Measurements from ENCODE around the gene NEGR1. TPM values are rescaled to one million over a fixed set of nuclear protein-coding genes. Genes with fewer than 3 reads are reported as not detected.

Gene NEGR1
- total RNA-seq, 1 experiment from 2014 or later: 2.9 TPM

GRCh38 chr1:71390518-71390917, 891.8 kb downstream of the NEGR1 start (continued):
- TF ChIP-seq MYBL2 (CRISPR knock-in tag; IDR thresholded peaks at IDR 0.05): no peak

GRCh38 chr1:71377886-71378285, 904.5 kb downstream of the NEGR1 start:
- Mint-ChIP-seq H3K27me3 (ENCODE audit: low read depth) (no peaks in the 10 kb centered on the region), H3K9me3 (no peaks in the 10 kb centered on the region), H3K36me3 (no peaks in the 10 kb centered on the region), H3K4me1 (no peaks in the 10 kb centered on the region), H3K4me3 (no peak overlapping the region), H3K27ac (no peak overlapping the region)
- no peak for ATAC-seq
- ChIA-PET POLR2A (no interaction called here), CTCF (no interaction called here)
- DNase-seq (ENCODE audit: low spot score): no peak
- TF ChIP-seq ARID4B (CRISPR knock-in tag; IDR thresholded peaks at IDR 0.05; ENCODE audit: borderline replicate concordance) (no peak), SMAD3 (CRISPR knock-in tag; IDR thresholded peaks at IDR 0.05; ENCODE audit: borderline replicate concordance) (no peak), TCF7 (CRISPR knock-in tag; IDR thresholded peaks at IDR 0.05; ENCODE audit: low read depth) (no peak), ZMAT4 (CRISPR knock-in tag; IDR thresholded peaks at IDR 0.05) (no peak), IRF2 (CRISPR knock-in tag; IDR thresholded peaks at IDR 0.05; ENCODE audit: borderline replicate concordance, low read depth) (no peak), NR2C2 (CRISPR knock-in tag; IDR thresholded peaks at IDR 0.05) (no peak), CREB1 (CRISPR knock-in tag; IDR thresholded peaks at IDR 0.05) (no peak), NFYB (CRISPR knock-in tag; conservative IDR thresholded peaks at IDR 0.05; ENCODE audit: low read depth) (no peak), ZNF138 (CRISPR knock-in tag; conservative IDR thresholded peaks at IDR 0.05) (no peak)

- CTCF ChIA-PET: no interaction called here
- Mint-ChIP-seq H3K9me3 (peaks cover 5% of the 10 kb centered on the region; the same call in 1 of the 2 replicates), H3K4me1 (no peaks in the 10 kb centered on the region), H3K36me3 (no peaks in the 10 kb centered on the region), H3K4me3 (no peak overlapping the region), H3K27me3 (ENCODE audit: low read depth) (no peaks in the 10 kb centered on the region), H3K27ac (no peak overlapping the region)
- POLR2A ChIA-PET: no interaction called here
- ATAC-seq (no peak), DNase-seq (ENCODE audit: low spot score) (no peak)
- TF ChIP-seq USF2 (CRISPR knock-in tag; IDR thresholded peaks at IDR 0.05): no peak
These were observed 909.8 kb downstream of the NEGR1 start for GRCh38 chr1:71372496-71372895.

- DNase-seq (ENCODE audit: low spot score) (no peak), ATAC-seq (no peak)
- H3K4me1 Mint-ChIP-seq: no peaks in the 10 kb centered on the region
- CTCF ChIA-PET: no interaction called here
- no peak overlapping the region for H3K27ac Mint-ChIP-seq
- H3K9me3 Mint-ChIP-seq: peaks cover 5% of the 10 kb centered on the region; the same call in 1 of the 2 replicates
- no peak overlapping the region for H3K4me3 Mint-ChIP-seq
- H3K27me3 Mint-ChIP-seq (ENCODE audit: low read depth): no peaks in the 10 kb centered on the region
- POLR2A ChIA-PET: no interaction called here
- no peaks in the 10 kb centered on the region for H3K36me3 Mint-ChIP-seq
- TF ChIP-seq ATF2 (CRISPR knock-in tag; IDR thresholded peaks at IDR 0.05; ENCODE audit: borderline replicate concordance, low read depth): no peak
- TF ChIP-seq SMAD3 (CRISPR knock-in tag; IDR thresholded peaks at IDR 0.05; ENCODE audit: borderline replicate concordance): no peak
- TF ChIP-seq ATF3 (CRISPR knock-in tag; conservative IDR thresholded peaks at IDR 0.05): no peak
- TF ChIP-seq OVOL2 (CRISPR knock-in tag; IDR thresholded peaks at IDR 0.05; ENCODE audit: borderline replicate concordance): no peak
- no peak for TF ChIP-seq NFE2L1 (CRISPR knock-in tag; IDR thresholded peaks at IDR 0.05)
- TF ChIP-seq ZNF396 (CRISPR knock-in tag; IDR thresholded peaks at IDR 0.05; ENCODE audit: borderline replicate concordance): no peak
- no peak for TF ChIP-seq TEAD1 (CRISPR knock-in tag; IDR thresholded peaks at IDR 0.05)
- TF ChIP-seq AFF4 (CRISPR knock-in tag; IDR thresholded peaks at IDR 0.05; ENCODE audit: borderline replicate concordance): no peak
These were observed 910.8 kb downstream of the NEGR1 start for GRCh38 chr1:71371581-71371980.
